CD4-positive, alpha-beta T cell treated with Interleukin-12 subunit alpha and Interleukin-12 subunit beta, for 1 hour (primary cell): ENCODE measurements around the gene IL18R1.

ENCODE experiments used
- DNase-seq: peaks from one replicate; pipeline ENCODE4 v3.0.0-alpha.2; 2020

The IL18R1 gene, protein sequence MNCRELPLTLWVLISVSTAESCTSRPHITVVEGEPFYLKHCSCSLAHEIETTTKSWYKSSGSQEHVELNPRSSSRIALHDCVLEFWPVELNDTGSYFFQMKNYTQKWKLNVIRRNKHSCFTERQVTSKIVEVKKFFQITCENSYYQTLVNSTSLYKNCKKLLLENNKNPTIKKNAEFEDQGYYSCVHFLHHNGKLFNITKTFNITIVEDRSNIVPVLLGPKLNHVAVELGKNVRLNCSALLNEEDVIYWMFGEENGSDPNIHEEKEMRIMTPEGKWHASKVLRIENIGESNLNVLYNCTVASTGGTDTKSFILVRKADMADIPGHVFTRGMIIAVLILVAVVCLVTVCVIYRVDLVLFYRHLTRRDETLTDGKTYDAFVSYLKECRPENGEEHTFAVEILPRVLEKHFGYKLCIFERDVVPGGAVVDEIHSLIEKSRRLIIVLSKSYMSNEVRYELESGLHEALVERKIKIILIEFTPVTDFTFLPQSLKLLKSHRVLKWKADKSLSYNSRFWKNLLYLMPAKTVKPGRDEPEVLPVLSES

GRCh38 chr2:102355526-102356380 lies at the start of gene IL18R1:
IL18R1 (plus strand) TSS chr2:102355796; CDS start chr2:102362661, 6,865 bp downstream.
- DNase-seq, result peak; percentile 73

DNA sequence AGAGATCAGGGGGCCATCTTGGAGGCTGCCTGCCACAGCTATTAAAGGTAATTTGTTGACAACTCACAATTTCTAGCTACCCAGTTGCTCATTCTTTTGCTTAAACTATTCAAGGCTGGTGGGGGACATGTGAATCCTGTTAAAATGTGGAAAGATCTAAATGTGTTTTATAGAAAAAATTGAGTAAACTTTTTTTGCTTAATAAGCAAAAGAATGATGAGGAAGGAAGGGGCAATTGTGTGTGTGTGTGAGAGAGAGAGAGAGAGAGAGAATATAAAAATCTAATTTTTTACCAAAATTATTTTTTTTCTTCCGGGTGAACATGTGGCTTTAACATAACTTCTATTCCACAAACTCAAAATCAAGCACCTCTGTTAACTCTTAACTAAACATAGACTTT lies 49.5 kb upstream of the IL18R1 start:
- DNase-seq, result no peak

- DNase-seq, result no peak
Observed at GRCh38 chr2:102310964-102311640, 44.5 kb upstream of the IL18R1 start, which contains the start of gene IL1RL1. IL1RL1 (plus strand) TSS chr2:102311563; CDS start chr2:102338265, 26,702 bp downstream.

DNA sequence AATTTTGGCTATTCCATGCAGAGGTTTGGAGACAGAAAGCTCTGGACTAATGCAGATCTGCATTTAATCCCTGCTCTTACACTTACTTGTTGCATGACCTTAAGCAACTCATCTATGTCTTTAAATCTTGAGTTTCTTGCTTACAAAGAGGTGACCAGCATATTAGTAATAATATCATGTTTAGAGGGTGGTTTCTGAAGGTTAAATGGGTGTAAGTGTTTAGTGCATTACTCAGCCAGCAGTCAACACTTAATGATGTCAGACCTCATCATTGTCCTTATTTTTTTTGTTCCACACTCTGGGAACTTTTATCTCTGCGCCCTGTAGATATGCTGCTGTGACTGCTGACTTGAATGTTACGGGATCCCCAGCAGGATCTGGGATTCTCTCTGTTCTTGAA lies 42.6 kb upstream of the IL18R1 start:
- no peak for DNase-seq

GRCh38 chr2:102313471-102313870 lies 42.1 kb upstream of the IL18R1 start:
- no peak for DNase-seq

GRCh38 chr2:102313950-102314349 lies 41.6 kb upstream of the IL18R1 start:
- DNase-seq, result no peak

GRCh38 chr2:102315921-102316320 lies 39.7 kb upstream of the IL18R1 start:
- DNase-seq, result no peak

DNA sequence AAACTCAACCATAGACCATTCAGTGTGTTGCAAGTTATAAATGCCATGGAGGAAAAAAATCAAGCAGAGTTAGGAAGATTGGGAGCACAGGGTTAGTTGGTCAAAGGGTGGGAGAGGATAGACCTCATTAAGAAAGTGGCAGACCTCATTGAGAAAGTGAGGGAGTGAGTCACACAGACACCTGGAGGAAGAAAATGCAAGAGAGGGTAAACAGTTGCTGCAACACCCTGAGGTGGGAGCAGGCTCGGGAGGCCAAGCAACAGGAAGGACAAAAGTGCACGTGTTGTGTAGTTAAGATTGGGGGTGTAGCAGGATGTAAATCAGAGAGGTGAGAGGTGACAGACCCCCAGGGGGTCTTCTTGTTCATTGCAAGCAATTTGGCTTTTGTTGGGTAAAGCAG lies 37.9 kb upstream of the IL18R1 start:
- no peak for DNase-seq

GRCh38 chr2:102318437-102318836 lies 37.2 kb upstream of the IL18R1 start:
- DNase-seq, result no peak

GRCh38 chr2:102321941-102322719 lies 33.5 kb upstream of the IL18R1 start:
- DNase-seq, result no peak

DNA sequence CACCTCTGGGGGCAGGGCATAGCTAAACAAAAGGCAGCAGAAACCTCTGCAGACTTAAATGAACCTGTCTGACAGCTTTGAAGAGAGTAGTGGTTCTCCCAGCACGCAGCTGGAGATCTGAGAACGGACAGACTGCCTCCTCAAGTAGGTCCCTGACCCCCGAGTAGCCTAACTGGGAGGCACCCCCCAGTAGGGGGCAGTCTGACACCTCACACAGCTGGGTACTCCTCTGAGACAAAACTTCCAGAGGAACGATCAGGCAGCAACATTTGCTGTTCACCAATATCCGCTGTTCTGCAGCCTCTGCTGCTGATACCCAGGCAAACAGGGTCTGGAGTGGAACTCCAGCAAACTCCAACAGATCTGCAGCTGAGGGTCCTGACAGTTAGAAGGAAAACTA lies 30.7 kb upstream of the IL18R1 start:
- peak; percentile 28 for DNase-seq

- no peak for DNase-seq
Observed at GRCh38 chr2:102331311-102331980, 24.1 kb upstream of the IL18R1 start.

GRCh38 chr2:102334486-102334885 lies 21.1 kb upstream of the IL18R1 start:
- DNase-seq, result no peak

DNA sequence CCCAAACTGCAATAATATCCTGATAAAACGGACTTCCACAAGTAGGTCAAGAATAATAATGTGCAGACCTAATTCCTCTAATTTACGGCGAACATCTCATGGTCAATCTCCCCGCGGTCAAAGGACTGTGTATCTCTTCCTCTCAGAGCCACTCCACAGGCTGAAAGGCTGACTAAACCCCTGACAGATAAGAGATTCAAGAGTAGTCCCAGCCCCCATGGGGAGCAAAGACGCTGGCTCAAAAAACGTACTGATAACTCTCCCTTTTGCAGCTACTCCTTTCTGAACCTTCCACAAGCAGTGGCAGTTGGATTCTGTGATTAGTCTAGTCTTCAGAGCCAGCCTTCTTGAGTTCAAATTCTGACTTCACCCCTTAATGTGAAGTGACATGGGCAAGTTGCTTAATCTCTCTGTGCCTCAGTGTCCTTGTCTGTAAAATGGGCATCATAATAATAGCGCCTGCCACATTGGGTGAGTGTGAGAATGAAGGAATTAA lies 19.7 kb upstream of the IL18R1 start:
- no peak for DNase-seq

DNA sequence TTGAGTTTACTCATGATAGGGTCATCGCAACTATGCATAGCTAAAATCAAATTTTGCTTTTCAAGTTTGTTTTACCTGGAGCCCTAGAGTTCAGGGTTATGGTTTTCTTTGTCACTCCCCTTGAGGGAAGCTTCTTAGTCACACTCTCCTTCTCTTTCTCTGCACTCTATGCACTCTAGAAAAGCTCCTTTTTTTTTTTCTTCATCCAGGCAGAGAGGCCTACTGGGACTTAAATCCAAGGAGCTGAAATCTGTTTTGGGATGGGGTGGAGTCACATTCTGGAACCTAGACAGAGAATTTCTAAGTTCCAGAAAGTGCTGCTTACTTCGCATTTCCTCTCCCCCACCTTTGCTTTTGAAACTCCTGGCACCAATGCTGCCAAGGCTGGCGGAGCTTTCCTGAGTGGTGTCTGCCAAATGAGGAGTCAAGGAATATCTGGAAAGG lies 19.1 kb upstream of the IL18R1 start:
- no peak for DNase-seq

- no peak for DNase-seq
Observed at GRCh38 chr2:102337012-102337411, 18.6 kb upstream of the IL18R1 start.

- DNase-seq, result no peak
Observed at GRCh38 chr2:102337481-102338386, 17.9 kb upstream of the IL18R1 start.

DNA sequence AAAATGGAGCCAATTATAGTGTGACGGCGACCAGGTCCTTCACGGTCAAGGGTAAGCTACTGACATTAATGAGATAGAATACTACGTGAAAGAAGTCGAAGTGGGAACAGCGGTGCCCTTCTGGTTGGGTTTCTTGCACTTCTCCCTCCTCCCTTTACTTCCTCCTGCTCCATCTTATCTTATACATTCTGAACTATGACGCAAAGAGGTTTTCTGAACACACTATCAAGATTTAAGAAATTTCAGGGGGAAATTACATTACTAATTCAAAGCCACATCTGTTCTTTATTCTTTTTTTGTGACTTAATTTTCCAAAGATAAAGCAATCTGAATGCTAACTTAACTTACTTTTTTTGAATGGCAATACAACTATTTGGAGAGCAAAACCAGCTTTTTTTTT lies 14.8 kb upstream of the IL18R1 start:
- DNase-seq, result no peak

- no peak for DNase-seq
Observed at GRCh38 chr2:102342888-102343287, 12.7 kb upstream of the IL18R1 start.

DNA sequence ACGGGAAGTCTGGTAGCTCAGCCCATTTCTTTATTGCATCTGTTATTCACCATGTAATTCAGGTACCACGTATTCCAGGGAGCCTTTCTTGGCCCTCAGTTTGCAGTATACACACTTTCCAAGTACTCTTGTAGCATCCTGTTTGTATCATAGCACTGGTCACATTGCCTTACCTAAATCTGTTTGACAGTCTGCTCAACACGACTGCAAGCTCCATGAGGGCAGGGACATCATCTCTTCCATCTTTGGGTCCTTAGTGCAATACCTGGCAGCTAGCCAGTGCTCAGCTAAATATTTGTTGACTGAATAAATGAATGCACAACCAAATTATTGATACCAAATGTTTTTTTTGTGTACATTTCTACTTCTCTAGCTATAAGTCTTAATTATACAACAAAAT lies 11.2 kb upstream of the IL18R1 start:
- DNase-seq, result no peak
